SK-N-SH treated with all-trans-retinoic acid at 6 μM for 48 hours (cell line): Measurements from ENCODE around the gene CCDC88B.

Source experiments
- ARNTL ChIP-seq: fragments of 450-650 bp; formaldehyde crosslinking; IDR thresholded peaks from 2 replicates; pipeline ENCODE4 v1.5.0; 2020; ENCODE audit warnings: low read depth, mild to moderate bottlenecking, moderate library complexity, borderline replicate concordance
- TOX ChIP-seq: fragments of 250-450 bp; sonication (Bioruptor Pico); IDR thresholded peaks from 2 replicates; pipeline ENCODE4 v1.8.0; 2021; ENCODE audit warnings: mild to moderate bottlenecking, moderate library complexity, borderline replicate concordance
- ZC3H10 ChIP-seq: fragments of 250-450 bp; sonication (Bioruptor Pico); IDR thresholded peaks from 2 replicates; pipeline ENCODE4 v1.5.1; 2021; ENCODE audit warnings: mild to moderate bottlenecking, moderate library complexity
- ZNF8 ChIP-seq: fragments of 450-650 bp; formaldehyde crosslinking; IDR thresholded peaks from 2 replicates; pipeline ENCODE4 v1.5.0; 2020; ENCODE audit warnings: mild to moderate bottlenecking, moderate library complexity
- TF ChIP-seq, protein P1 (sequence below): fragments of 250-450 bp; sonication (Bioruptor Pico); IDR thresholded peaks from 2 replicates; pipeline ENCODE4 v1.5.1; 2020; ENCODE audit warnings: low read depth, mild to moderate bottlenecking, moderate library complexity

- TF ChIP-seq TOX (no peak), ZNF8 (CRISPR knock-in tag) (no peak), ARNTL (no peak), ZC3H10 (no peak)
- TF ChIP-seq, protein P1, sequence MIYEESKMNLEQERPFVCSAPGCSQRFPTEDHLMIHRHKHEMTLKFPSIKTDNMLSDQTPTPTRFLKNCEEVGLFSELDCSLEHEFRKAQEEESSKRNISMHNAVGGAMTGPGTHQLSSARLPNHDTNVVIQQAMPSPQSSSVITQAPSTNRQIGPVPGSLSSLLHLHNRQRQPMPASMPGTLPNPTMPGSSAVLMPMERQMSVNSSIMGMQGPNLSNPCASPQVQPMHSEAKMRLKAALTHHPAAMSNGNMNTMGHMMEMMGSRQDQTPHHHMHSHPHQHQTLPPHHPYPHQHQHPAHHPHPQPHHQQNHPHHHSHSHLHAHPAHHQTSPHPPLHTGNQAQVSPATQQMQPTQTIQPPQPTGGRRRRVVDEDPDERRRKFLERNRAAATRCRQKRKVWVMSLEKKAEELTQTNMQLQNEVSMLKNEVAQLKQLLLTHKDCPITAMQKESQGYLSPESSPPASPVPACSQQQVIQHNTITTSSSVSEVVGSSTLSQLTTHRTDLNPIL (CRISPR knock-in tag) = no peak
These were observed 799 bp downstream of the CCDC88B start for GRCh38 chr11:64340671-64341335.
